Rectal smooth muscle tissue (tissue), 1 donor: Measurements from ENCODE around the gene RHAG.
"Not testable (repeated sequence)": the region's sequence is repeated elsewhere in the genome, so short reads cannot be mapped to it uniquely, and the experiment has no call there.

ENCODE experiments used
- H3K27ac ChIP-seq: one replicate; pipeline ENCODE4 v1.7.0; 2013; ENCODE audit warnings: low read depth, low read length, inconsistent platforms
- H3K27me3 ChIP-seq: one replicate; pipeline ENCODE4 v1.7.0; 2013; ENCODE audit warnings: low read length; ENCODE audit not compliant: control insufficient read depth, insufficient read depth
- H3K36me3 ChIP-seq: one replicate; pipeline ENCODE4 v1.7.0; 2013; ENCODE audit warnings: low read length; ENCODE audit not compliant: control insufficient read depth, insufficient read depth
- H3K4me1 ChIP-seq: one replicate; pipeline ENCODE4 v1.7.0; 2013; ENCODE audit warnings: low read length; ENCODE audit not compliant: control insufficient read depth, insufficient read depth
- H3K4me3 ChIP-seq: one replicate; pipeline ENCODE4 v1.7.0; 2013; ENCODE audit warnings: low read length
- H3K9ac ChIP-seq: one replicate; pipeline ENCODE4 v1.7.0; 2013; ENCODE audit warnings: low read length

The RHAG gene

DNA sequence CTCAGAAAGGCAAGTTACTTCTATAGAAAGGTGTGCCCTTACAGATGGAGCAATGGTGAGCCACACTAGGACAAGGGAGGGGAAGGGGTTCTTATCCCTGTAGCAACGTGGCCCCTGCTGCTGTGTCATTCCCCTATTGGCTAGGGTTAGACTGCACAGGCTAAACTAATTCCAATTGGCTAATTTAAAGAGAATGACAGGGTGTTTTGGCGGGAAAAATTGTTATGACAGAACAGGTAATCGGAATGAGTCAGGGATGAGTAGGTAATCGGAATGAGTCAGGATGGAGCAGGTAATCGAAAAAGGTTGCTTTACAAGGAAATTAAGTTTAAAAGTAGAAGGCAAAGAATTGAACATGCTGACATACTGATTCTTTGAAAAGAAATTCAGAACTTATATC is 49.4 kb downstream of the RHAG start:
- H3K27me3 ChIP-seq, H3K9ac ChIP-seq, H3K4me1 ChIP-seq, H3K36me3 ChIP-seq, H3K4me3 ChIP-seq, H3K27ac ChIP-seq: not testable (repeated sequence)

DNA sequence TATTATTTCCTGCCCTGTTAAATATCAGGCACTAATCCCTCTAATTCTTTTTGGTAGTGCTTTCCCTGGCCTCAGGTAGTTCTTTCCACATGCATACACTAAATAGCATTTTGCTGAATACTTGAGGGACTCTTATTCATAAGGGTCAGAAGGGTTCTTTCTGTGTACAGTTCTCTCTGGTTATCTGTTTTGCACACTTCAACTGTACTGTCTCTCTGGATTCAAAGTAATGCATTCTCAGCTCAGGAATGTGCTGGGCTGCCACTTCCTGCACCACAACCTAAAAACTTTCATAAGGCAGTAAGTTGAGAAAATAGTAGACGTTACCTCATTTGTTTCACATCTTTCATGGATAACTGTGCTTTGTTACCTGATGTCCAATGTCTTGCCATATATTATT is 54.1 kb downstream of the RHAG start:
- H3K27me3 ChIP-seq: no peaks in the 10 kb centered on the region
- H3K4me1 ChIP-seq: no peaks in the 10 kb centered on the region
- H3K36me3 ChIP-seq: no peaks in the 10 kb centered on the region
- no peak overlapping the region for H3K27ac ChIP-seq
- H3K4me3 ChIP-seq: no peak overlapping the region
- no peak overlapping the region for H3K9ac ChIP-seq

DNA sequence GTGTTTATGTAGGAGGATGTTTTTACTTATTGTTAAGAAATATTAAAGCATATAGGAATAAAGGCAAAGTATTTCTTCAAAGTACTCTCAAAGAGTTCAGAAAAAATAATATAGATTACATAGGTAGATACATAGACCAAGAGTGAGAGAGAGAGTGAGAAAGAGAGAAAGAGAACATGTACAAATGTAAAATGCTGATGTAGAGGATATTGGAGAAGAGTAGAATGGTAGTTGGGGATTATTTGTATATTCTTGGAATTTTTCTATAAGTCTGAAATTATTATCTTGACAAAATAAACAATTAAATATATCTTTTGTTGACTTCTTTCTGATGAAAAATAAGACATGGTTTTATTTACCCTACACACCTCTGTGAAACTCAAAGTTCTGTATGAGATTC is 57.0 kb downstream of the RHAG start:
- H3K27ac ChIP-seq: no peak overlapping the region
- H3K36me3 ChIP-seq: no peaks in the 10 kb centered on the region
- H3K27me3 ChIP-seq: no peaks in the 10 kb centered on the region
- no peak overlapping the region for H3K9ac ChIP-seq
- no peak overlapping the region for H3K4me3 ChIP-seq
- H3K4me1 ChIP-seq: no peaks in the 10 kb centered on the region

DNA sequence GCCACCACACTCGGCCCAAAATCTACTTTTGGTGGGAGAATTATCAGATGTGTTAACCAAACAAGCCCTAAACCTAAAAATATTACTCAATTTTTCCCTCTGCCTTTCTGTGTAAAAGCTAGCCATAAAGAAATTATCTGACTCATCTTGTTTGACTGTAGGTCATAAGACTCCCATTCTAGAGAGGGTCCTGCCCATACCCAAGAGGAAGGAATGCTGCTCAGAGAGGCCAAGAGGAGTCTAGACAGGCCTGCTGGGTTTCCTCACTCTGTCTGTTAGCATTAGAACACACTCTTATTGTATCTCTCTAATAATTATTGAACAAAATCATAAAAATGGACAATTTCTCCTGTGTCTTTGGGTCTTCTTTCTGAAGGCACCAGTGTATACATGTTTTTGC is 60.0 kb downstream of the RHAG start:
- H3K4me1 ChIP-seq: no peaks in the 10 kb centered on the region
- H3K9ac ChIP-seq: no peak overlapping the region
- H3K4me3 ChIP-seq: no peak overlapping the region
- H3K27ac ChIP-seq: no peak overlapping the region
- no peaks in the 10 kb centered on the region for H3K36me3 ChIP-seq
- no peaks in the 10 kb centered on the region for H3K27me3 ChIP-seq

DNA sequence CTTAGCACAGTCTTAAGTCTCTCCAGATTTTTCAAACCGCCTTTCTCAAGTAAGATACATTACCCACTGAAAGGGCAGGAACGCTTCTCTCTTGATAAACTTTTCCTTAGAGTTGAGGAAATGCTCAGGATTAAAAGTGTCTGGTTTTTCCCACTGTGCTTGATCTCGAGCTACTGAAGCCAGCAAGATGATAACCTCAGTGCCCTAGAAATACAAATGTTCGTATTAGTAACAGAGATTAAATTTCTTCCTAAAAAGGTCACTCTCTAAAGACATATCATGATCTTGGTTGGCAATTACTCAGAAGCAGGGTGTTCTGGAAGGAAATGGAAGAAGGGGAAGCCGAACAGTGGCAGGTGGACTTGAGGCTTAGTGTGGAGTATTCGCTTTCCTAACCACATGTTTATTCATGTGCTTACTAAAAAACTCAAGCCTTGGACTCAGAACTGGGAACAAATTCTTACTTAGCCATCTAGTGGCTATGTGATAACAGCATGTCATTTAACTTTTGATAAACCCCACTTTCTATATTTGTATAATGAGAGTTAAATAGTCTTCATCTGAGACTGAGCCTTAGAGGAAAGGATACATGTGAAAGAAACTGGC is 66.1 kb downstream of the RHAG start:
- H3K4me1 ChIP-seq: no peaks in the 10 kb centered on the region
- no peaks in the 10 kb centered on the region for H3K36me3 ChIP-seq
- no peak overlapping the region for H3K9ac ChIP-seq
- no peaks in the 10 kb centered on the region for H3K27me3 ChIP-seq
- no peak overlapping the region for H3K4me3 ChIP-seq
- no peak overlapping the region for H3K27ac ChIP-seq

DNA sequence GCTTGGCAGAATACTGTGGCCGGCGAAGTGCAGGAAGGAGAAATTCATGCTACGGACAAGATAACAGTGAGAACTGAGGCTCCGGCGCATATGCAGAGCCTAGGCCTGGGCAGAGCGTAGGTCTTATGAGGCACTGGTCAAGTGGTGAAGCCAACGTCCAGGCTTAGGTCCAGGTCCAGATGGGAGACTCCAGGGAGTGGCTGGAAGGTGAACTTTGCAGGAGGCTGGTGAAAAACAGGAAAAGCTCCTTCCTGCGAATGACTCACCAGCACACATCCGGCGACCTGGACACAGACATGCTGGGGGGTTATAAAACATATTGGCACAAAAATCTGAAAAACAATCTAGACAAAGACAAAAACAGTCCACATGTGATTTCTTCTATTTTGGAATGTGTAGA is 70.8 kb downstream of the RHAG start:
- no peaks in the 10 kb centered on the region for H3K36me3 ChIP-seq
- H3K9ac ChIP-seq: no peak overlapping the region
- no peak overlapping the region for H3K4me3 ChIP-seq
- no peak overlapping the region for H3K27ac ChIP-seq
- no peaks in the 10 kb centered on the region for H3K27me3 ChIP-seq
- H3K4me1 ChIP-seq: no peaks in the 10 kb centered on the region

DNA sequence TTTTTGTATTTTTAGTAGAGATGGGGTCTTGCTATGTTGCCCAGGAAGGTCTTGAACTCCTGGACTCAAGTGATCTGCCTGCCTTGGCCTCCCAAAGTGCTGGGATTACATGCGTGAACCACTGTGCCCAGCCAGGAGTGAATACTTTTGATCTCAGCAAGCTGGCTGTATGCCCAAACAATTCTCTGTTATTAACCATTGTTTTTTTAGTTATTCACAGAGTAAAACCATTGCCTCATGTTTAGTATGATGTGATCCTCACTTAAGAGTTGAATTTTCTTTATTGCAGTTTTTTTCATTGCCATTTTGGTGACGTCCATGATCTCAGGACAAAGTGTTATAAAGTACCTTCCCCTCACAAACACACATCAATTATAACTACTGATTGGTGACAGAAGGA is 71.4 kb downstream of the RHAG start:
- Histone ChIP-seq H3K4me1 (no peaks in the 10 kb centered on the region), H3K36me3 (no peaks in the 10 kb centered on the region), H3K9ac (no peak overlapping the region), H3K27ac (no peak overlapping the region), H3K27me3 (no peaks in the 10 kb centered on the region), H3K4me3 (no peak overlapping the region)

DNA sequence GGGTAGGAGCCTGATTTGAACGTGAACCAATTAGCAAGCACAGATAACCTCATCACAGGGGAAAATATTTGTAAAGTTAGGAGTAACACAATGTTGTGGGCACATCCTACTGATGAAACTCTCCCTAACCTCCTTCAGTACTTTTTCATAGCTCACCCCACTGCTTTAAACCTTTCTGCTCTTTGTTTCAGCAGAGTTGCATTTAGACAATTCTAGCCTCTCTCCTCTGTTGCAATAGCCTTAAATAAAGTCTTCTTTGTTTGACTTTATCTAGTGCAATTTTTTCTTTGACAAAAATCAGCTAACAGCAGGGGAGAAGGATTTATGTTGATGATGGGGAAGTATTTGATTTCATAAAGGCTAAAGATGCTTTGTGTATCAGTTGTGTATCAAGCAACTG is 72.1 kb downstream of the RHAG start:
- Histone ChIP-seq H3K4me3 (no peak overlapping the region), H3K4me1 (no peaks in the 10 kb centered on the region), H3K36me3 (no peaks in the 10 kb centered on the region), H3K27ac (no peak overlapping the region), H3K9ac (no peak overlapping the region), H3K27me3 (no peaks in the 10 kb centered on the region)

DNA sequence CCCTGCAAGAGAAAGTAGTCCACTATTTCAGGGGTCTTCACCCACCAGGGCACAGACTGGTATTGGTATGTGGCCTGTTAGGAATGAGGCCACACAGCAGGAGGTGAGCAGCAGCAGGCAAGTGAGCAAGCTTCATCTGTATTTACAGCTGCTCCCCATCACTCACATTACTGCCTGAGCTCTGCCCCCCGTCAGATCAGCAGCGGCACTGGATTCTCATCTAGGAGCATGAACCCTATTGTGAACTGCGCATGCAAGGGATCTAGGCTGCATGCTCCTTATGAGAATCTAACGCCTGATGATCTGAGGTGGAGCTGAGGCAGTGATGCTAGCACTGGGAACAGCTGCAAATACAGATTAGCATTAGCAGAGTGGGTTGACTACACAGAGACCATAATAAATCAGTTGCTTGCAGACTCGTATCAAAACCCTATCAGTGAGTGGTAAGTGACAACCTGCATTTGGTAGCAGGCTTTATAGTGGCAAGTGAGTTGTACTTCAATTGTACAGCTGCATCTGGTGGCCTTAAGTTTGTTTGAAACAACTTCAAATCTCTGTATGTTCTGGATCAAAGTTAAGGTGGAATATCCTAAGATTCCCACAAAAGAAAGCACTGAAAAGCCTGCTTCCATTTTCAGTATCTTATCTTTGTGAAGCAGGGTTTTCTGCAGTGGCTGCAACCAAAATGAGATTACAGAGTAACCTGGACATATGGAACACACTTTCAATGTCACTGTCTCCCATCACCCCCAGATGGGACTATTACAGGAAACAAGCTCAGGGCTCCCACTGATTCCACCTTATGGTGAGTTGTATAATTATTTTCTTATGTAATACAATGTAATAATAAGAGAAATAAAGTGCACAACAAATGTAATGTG is 73.4 kb downstream of the RHAG start:
- H3K27me3 ChIP-seq: no peaks in the 10 kb centered on the region
- no peak overlapping the region for H3K4me3 ChIP-seq
- H3K9ac ChIP-seq: no peak overlapping the region
- no peaks in the 10 kb centered on the region for H3K36me3 ChIP-seq
- no peak overlapping the region for H3K27ac ChIP-seq
- no peaks in the 10 kb centered on the region for H3K4me1 ChIP-seq

DNA sequence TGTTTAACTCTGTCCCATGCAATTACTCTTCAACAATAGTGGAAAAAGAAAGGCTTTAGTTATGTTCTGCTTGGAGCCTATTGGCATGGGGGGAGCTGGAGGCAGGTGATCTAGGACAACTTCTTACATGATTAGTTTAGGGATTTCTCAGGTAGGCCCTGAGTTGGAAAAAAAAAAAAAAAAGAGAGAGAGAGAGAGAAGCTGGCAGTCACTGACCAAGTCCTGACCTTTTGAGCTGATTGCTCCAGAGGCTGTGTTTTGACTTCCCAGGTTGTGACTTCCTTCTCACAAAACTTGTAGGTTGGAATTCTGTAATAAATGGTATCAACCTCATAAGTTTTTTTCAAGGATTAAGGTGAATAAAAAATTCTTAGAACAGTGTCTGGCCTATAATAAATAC is 78.4 kb downstream of the RHAG start:
- no peak overlapping the region for H3K4me3 ChIP-seq
- no peaks in the 10 kb centered on the region for H3K27me3 ChIP-seq
- no peak overlapping the region for H3K27ac ChIP-seq
- H3K9ac ChIP-seq: no peak overlapping the region
- H3K36me3 ChIP-seq: no peaks in the 10 kb centered on the region
- H3K4me1 ChIP-seq: no peaks in the 10 kb centered on the region

DNA sequence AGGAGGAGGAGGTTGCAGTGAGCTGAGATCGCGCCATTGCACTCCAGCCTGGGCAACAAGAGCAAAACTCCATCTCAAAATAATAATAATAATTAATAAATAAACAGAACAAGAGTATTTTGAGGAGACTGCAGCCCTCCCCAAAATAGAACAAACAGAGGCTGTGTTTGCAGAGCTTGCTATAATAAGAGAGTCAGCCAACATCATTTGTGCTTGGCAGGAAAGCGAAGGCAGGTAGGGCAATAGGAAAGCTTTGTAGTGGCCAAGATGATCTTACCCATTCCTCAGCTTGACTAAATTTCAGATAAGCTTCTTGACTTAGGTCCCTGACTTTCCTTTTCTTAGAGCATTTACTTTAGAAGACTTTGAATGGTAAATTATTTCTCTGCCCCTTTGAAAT is 79.5 kb downstream of the RHAG start:
- Histone ChIP-seq H3K27ac (no peak overlapping the region), H3K4me1 (no peaks in the 10 kb centered on the region), H3K36me3 (no peaks in the 10 kb centered on the region), H3K9ac (no peak overlapping the region), H3K4me3 (no peak overlapping the region), H3K27me3 (no peaks in the 10 kb centered on the region)

DNA sequence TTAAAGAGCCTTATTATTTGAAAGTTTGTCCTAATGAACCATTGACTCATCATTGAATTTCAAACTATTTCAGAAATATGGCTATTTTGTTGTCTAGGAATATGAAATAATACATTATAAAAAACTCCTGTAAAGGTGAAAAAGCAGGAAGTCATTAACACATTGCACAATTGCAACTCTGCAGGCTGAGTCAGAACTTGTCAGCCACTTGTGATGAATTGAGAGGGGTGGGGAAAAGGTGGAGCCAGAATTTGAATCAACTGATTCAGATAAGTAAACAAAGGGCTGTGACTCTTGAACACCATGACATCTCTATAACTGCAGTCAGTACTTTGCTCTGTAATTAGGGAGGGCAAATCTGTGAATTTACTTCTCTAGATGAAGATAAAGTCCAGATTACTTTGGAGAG is 80.2 kb downstream of the RHAG start:
- Histone ChIP-seq H3K27me3 (no peaks in the 10 kb centered on the region), H3K4me1 (no peaks in the 10 kb centered on the region), H3K36me3 (no peaks in the 10 kb centered on the region), H3K9ac (no peak overlapping the region), H3K27ac (no peak overlapping the region), H3K4me3 (no peak overlapping the region)

DNA sequence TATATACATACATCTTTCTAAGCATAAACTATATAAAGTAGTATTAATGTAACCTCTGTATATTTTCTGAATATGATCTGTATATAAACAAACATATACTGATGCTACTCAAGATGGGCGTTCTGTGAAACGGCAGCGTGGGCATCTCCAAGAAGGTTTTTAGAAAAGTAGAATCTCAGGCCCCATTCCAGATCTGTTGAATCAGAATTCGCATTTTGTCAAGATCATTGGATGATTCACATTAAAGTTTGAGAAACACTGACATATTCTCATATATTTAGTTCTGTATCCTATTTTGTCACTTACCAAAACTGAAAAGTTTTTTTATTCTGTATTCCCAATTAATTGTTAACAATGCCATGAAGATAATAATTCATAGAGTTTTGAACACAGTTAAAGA is 80.7 kb downstream of the RHAG start:
- no peak overlapping the region for H3K9ac ChIP-seq
- H3K36me3 ChIP-seq: no peaks in the 10 kb centered on the region
- H3K27me3 ChIP-seq: no peaks in the 10 kb centered on the region
- H3K4me3 ChIP-seq: no peak overlapping the region
- no peaks in the 10 kb centered on the region for H3K4me1 ChIP-seq
- H3K27ac ChIP-seq: no peak overlapping the region
